HL-60/S4 (cell line): ENCODE results near the gene ZNF205.
"Not testable (repeated sequence)": the region's sequence is repeated elsewhere in the genome, so short reads cannot be mapped to it uniquely, and the experiment has no call there.

ENCODE experiments used
- in situ Hi-C: fragments of 300-500 bp; cut with MboI; formaldehyde crosslinking; loops from 2 replicates; pipeline ENCODE4 v1.14.3; 2022; ENCODE audit warnings: low sequenced_read_pairs

The ZNF205 gene

DNA sequence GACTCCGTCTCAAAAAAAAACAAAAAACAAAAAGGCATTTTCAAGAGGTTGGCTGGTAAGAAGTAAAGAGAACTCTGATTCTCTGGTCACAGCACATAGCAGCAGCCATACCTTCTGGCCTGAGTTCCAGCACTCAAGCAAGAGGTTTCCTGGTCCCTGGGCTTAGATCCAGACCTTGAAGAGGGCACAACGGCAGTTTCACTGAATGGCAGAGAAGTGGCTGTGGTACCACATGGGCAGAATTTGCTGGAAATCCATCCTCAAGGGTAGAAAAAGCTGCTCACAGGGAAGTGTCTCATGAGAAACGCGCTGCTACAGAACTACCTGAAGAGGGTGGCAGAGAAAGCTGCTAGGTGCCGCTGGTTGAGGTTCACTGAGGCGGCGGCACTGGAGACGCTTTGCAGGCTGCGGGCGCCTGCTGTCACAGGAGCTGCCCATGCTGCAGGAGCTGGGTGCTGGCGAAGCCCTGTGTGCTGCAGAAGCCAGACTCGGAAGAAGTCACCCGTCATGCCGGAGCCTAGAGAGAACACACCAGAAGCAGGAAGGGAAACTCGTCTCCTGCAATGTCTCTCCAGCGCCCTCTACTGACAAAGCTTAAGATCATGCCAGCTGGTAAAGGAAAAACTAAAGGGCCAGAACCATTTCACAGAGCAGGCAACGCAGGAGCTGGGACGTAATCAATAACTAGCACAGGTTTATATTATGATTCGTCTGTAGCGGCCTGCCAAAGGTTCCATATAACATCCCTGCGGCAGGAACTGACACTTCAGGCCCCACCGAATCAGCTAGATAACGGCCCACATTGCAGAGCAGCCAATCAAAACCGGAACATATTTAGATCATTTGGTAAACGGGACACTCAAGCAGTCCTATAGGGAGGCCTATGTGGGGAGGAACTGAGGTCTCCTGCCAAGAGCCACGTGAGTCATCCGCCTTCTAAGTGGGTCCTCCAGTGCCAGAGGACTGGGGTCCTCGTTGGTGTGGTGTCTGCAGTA lies 17.0 kb downstream of the ZNF205 start:
- in situ Hi-C loops = loop anchor here (5.0 kb wide), 1 partner anchor 67 kb away; no protein-coding TSS in a partner anchor

DNA sequence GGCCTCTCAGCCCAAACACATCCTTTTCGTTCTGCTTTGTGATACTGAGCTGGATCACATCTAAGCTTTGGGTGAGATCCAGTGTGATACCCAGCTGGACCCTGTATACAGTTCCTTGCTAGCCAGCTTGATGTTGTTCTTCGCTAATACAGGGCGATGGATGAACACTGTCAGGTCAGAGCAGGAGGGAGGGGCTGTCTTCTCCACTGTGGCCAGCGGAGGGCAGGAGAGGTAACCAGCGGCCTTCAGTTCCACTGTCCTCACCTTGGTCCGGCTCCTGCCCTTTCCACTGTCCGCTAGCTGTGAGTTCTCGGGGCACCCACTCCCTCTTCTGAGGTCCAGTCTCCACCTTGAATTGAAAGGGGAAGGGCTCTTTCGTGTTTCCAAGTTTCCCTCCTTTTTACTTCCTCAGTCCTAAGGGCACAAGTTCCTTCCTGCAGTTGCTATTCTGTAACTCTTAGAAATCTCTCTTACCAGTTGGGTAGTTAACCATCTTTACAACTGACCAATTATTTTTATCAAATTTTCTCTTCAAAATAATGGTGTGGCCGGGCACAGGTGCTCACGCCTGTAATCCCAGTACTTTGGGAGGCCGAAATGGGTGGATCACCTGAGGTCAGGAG lies 19.5 kb downstream of the ZNF205 start:
- in situ Hi-C loops = no loop called here

DNA sequence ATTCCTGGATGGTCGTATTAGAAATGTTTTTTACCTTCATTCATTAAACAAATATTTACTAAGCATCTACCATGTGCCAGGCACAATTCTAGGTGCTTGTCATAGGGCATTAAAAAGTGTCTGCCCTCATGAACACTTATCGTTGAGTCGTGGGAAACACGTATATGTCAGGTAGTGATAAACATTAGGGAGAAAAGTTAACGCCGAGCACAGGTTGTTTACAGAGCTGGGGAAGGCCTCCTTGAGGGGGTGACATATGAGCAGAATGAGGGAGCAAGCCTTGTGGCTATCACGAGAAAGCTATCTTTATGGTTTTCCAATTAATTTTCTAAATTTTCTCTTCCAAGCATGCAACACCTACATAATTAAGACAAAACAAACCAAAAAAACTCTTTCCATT lies 21.5 kb downstream of the ZNF205 start:
- in situ Hi-C loops = no loop called here

DNA sequence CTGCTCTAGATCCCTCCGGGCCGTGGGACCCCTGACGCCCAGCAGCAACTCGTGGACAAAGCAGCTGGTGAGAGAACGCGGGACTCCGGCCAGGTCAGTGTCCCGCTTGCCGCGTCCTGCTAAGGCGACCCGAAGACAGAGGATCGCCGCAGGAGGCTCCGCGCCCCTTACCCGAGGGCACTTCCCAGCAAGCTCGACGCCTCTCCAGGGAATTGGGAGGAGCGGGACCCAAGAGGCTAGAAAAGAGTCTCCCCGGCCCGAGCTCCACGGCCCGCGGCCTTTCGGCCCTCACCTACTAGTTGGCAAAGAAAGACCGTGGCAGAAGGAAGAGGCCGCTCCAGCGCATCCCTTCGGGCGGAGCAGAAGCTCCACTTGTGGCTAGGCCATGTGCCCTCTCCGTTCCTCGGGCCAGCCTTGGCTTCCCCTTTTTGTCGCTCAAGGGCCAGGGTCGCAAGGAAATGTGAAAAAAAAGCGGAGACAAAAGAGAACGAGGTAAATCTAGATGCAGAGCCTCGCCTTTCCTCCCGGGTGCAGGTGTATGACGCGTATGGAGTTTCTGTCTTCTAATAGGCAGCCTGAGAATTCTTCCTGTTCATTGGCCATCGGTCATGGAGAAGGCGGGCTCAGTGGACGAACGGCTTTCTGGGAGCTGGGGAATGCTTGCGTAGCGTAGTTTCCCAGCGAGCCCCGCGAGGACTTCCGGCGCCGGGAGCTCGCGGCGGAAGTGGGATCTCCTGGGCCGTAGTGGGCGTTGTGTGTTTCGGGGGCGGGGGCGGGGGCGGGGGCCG lies 22.1 kb downstream of the ZNF205 start, which contains the start of gene ZNF213:
Gene ZNF213, plus strand, starts transcription at position 692 of the 788 bp plus-strand sequence. CDS start 2,252 bp downstream, outside the sequence.
- in situ Hi-C loops = no loop called here

DNA sequence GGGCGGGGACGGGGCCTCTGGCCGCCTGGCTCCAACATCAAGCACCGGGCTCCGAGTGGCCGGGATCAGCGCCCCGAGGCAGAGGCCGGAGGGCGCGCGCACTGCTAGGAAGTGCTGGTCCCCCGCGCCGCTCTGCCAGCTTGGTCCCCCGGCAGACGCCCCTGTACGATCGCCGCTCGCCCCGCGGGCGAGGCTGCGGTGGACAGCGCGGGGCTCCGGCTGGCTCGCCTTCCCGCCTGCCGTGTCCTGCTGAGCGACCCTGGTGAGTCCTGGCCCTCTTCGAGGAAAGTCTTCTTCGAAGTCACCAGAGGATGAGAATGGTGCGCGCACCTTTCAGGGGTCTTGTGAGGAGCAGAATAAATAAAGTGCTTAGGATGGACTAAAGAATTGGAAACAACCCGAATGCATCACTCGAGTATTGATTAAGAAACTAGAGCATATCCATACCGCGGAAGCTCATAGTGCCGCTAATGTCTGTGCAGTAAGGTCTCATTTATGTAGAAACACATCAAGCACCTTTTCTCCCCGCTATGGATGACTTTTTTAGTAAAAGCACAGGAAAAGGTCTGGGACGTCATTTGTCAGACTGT lies 22.8 kb downstream of the ZNF205 start:
- in situ Hi-C loops = no loop called here

DNA sequence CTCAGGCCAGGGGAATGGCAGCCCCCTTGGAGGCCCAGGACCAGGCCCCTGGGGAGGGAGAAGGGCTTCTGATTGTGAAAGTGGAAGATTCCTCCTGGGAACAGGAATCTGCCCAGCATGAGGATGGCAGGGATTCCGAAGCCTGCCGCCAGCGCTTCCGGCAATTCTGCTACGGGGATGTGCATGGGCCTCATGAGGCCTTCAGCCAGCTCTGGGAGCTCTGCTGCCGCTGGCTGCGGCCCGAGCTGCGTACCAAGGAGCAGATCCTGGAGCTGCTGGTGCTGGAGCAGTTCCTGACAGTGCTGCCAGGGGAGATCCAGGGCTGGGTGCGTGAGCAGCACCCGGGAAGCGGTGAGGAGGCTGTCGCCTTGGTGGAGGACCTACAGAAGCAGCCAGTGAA lies 24.9 kb downstream of the ZNF205 start:
- in situ Hi-C loops = no loop called here

DNA sequence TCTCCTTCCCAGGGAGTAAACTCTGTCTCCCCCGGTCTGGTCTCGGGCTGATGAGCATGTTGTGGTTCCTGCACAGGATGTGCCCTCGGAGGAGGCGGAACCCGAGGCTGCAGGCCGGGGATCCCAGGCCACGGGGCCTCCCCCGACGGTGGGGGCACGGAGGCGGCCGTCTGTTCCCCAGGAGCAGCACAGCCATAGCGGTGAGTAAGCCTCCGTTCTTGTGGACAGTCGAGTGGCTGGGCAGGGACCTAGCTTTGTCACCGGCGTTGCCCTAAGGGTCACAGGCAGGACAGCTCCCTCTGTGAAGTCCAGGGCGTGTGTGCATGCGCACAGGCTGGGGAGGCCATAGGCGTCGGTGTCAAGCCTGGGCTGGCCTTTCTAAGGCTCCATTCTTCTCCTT lies 26.0 kb downstream of the ZNF205 start:
- in situ Hi-C loops = no loop called here

DNA sequence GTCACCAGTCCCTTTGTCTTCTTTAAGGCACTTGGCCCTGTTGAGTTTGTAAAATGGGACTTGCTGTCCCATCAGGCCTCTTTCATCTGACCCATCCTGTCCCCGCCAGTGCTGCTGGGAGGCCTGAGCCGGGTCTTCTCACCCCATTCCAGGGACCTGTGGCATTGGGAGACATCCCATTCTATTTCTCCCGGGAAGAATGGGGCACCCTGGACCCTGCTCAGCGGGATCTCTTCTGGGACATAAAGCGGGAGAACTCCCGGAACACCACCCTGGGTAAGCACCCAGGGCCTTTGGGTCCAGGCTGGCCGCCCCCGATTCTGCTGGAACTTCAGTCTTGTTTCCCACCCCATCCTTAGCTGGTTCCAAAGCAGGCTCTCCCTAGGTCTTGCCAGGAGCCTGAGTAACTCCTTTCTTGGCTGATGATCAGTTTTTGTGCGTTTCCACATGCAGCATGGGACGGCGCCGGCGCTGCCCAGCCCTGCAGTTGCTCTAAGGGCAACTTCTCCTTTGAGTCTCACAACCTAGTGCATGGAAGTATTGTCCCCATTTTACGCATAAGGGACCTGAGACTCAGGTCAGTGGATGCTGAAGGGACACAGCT lies 26.5 kb downstream of the ZNF205 start:
- in situ Hi-C loops = no loop called here

DNA sequence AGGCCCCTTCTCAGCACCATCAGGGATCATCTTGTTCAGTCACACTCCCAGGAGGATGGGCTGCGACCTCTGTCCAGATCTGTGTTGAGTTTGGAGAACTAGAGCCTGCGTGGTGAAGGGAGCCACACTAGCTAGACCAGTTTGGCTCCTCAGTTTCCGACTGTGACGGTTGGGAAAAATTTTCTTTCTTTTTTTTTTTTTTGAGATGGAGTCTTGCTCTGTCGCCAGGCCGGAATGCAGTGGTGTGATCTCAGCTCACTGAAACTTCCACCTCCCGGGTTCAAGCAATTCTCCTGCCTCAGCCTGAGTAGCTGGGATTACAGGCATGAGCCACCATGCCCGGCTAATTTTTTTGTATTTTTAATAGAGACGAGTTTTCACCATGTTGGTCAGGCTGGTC lies 27.2 kb downstream of the ZNF205 start:
- in situ Hi-C loops = not testable (repeated sequence)

DNA sequence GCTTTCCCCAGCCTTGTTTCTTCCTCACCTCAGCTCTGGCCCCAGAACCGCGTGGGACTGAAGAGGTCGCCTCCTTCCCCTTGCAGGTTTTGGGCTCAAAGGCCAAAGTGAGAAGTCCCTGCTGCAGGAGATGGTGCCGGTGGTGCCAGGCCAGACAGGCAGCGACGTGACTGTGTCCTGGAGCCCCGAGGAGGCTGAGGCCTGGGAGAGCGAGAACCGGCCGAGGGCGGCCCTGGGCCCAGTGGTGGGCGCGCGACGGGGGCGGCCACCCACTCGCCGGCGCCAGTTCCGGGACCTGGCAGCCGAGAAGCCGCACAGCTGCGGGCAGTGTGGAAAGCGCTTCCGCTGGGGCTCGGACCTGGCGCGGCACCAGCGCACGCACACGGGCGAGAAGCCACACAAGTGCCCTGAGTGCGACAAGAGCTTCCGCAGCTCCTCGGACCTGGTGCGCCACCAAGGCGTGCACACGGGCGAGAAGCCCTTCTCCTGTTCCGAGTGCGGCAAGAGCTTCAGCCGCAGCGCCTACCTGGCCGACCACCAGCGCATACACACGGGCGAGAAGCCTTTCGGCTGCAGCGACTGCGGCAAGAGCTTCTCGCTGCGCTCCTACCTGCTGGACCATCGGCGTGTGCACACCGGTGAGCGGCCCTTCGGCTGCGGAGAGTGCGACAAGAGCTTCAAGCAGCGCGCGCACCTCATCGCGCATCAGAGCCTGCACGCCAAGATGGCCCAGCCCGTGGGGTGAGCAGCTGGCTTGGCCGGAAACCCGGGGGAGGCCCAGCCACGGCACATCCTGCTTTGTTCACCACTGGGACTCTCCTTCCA lies 28.4 kb downstream of the ZNF205 start:
- in situ Hi-C loops = no loop called here

DNA sequence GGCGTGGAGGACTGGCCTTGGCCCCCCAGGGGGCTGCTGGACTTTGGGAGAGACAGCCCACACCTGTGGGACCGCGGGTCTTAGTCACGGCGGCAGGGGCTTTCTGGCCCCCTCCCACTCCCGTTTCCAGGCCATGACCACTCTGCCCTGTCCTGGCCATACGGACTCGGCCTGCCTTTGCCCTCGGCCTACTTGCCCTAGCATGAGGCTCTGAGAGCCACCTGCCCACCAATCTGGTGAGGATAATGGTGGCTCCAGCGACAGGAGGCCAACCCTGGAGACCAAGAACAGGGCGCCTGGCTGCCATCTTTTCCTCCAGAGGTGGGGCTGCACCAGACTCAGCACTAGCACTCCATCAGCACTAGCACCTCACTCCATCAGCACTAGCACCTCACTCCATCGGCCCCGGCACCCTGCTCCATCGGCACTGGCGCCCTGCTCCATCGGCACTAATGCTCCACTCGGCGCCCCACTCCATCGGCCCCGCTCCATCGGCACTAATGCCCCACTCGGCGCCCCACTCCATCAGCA lies 29.5 kb downstream of the ZNF205 start:
- in situ Hi-C loops = no loop called here

DNA sequence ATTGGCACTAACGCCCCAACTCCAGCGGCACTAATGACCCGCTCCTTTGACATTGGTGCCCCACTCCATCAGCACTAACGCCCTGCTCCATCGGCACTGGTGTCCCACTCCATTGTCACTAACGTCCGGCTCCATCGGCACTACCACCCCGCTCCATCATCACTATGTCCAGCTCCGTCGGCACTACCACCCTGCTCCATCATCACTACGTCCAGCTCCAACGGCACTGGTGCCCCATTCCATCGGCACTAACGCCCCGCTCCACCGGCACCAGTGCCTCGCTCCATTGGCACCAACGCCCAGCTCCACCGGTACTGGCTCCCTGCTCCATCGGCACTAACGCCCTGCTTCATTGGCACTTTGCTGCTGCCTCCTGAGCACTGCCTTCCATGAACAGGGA lies 29.9 kb downstream of the ZNF205 start:
- in situ Hi-C loops = no loop called here

DNA sequence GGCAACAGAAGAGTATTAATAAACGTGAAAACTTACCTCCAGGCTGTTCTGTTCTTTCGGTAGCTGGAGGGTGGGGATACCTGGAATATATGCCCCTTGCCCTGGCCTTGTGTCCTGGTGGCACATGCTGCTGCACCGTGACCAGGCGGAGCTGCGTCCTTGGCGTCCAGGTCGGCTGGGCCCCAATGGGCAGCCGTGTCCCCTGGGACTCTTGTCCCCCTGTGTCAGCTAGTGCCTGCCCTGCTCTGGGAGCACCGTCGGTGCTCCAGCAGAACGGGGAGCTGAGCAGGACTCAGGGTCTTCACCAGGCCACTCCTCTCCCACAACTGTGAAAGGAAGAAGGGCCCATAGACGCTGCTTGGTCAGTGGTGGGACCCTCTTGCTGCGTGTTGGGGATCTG lies 30.4 kb downstream of the ZNF205 start:
- in situ Hi-C loops = no loop called here

DNA sequence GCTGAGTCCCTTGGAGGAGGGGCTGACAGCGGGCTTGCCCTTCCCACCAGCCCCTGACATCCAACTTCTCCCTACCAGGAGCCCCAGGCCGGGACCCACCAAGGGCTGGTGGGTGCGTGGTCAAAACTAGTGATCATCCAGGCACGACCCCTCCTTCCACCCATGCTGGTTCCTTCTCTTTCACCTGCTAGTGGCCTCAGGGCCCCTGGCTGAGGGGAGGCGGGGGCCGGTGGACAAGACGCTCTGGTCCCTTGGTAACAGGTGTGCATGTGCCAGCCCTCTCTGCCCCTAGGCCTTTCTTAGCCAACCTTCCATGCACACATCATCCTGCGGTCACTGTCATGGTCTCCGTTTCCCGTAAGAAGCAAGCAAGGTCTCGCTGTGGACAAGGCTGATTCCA lies 30.8 kb downstream of the ZNF205 start:
- in situ Hi-C loops = no loop called here

DNA sequence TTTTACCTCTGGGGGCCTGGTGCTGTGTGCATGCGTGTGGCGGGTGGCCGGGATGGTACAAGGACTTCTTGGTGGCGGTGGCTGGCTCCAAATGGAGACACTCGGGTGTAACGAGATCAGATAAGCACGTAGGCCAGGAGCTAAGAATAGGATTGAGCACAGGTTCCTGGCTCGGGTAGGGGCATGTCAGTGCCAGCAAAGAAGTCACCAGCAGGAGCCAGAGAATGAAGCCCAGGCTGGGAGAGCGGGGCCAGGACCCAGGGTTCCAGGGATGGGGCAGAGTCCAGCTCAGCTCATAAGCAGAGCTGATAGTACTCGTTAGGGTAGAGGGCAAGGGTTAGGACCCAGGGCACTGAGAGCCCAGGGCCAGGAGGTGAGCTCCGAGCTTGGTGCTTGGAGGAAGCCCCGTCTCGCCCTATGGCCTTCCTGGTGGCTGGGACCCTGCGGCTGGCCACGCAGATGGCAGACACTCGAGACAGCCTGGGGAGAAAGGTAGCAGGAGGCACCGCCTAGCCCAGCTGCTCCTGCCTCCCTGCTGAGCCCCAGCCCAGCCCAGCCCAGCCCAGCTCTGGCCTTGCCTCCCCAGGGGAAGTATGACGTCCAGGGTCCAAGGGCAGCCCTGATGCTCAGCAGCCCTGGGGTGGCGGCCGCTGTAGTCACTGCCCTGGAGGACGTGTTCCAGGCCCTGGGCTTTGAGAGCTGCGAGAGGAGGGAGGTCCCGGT lies 31.4 kb downstream of the ZNF205 start:
- in situ Hi-C loops = no loop called here

DNA sequence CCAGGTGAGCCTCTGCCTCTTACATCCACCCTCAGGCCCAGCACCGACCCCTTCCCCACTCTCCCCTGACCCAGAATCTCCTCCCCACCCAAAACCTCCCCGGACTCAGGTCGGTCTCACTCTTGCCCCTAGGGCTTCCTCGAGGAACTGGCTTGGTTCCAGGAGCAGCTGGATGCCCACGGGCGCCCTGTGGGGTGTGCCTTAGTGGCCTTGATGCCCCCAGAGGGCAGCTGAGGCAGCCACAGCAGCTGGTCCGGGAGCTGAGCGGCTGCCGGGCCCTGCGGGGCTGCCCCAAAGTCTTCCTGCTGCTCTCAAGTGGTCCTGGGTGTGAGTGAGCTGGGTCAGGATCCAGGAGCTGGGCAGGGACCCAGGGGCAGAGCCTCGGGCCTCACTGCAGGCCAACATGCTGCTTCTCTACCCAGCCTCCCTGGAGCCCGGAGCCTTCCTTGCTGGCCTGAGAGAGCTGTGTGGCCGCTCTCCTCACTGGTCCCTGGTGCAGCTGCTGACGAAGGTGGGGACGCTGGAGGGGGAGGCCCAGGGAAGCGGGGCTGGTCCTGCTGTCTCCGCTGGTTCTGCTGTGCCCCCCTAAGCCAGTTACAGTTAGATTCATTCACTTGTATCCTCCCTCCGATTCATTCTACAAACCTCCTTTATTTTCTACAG lies 32.1 kb downstream of the ZNF205 start:
- in situ Hi-C loops = no loop called here

DNA sequence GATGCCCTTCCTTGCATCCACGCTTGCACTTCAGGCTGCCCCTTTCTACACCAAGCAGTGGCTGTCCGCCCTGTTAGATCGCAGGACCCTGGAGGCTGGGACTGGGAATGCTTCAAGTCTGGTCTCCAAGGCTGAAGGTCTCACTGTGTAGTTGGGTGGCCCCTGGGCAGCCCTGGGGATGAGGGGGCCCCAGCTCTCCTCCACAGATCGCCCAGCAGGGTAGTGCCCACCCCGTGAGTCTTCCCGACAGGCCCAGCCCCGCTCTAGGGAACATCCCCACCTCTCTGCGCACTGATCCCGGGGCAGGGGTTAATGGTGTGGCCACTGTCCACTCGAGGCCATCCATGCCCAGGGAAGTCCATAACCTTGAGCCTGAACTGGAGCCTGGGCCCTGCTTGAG lies 32.8 kb downstream of the ZNF205 start:
- in situ Hi-C loops = no loop called here

DNA sequence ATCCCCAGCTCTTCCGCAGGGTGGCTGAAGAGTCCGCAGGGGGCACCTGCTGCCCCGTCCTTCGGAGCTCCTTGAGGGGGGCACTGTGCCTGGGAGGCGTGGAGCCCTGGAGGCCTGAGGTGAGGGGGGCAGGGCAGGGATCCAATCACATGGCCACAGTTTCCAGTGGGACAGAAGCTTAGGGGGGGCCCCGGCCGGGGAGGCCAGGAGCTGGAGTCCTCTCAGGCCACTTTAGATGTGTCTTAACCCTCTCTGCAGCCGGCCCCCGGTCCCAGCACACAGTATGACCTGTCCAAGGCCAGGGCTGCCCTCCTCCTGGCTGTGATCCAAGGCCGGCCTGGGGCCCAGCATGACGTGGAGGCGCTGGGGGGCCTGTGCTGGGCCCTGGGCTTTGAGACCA lies 33.3 kb downstream of the ZNF205 start:
- in situ Hi-C loops = no loop called here
